GM19240 (cell line): ENCODE data around the gene P4HTM.
"Not testable (repeated sequence)": the region's sequence is repeated elsewhere in the genome, so short reads cannot be mapped to it uniquely, and the experiment has no call there.

Experiments used
- DNase-seq: peaks from one replicate; pipeline ENCODE4 v3.0.0; 2011; ENCODE audit warnings: low spot score; ENCODE audit not compliant: insufficient read length

P4HTM gene

DNA sequence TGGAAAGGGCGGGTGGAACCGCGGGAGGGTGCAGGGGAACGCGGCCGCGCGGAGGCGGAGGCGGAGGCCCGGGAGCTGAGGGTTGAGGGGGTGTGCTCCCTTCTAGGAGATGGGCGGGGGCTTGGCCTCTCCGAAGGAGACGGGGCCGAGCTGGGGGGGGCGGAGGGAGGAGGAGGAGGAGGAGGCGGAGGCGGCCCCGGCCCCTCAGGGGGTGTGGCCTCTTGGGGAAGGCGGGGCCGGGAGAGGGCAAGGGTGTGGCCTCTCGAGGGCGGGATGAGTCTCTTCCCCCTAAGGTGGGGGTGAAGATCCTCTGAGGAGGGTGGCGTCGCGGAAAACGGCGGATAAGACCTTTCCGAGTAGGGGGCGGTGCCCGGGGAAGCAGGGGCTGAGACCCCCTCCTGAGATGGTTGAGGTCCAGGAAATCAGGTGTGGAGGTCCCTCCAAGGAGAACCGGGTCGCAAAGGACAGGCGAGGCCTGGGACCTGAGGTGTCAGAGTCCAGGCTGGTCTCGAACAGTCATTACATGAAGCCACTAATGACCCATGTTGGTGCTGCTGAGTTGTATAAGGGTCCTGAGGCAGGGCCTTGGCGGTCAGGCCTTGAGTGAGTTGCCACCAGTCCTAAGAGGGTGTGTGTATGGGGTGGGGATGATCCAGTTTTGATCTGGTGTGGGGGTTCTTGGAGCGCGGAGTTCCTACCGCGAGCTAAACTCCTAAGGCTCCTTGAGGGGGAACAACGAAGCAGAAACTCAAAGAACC is 17.9 kb downstream of the P4HTM start:
- DNase-seq = peak; percentile 64

DNA sequence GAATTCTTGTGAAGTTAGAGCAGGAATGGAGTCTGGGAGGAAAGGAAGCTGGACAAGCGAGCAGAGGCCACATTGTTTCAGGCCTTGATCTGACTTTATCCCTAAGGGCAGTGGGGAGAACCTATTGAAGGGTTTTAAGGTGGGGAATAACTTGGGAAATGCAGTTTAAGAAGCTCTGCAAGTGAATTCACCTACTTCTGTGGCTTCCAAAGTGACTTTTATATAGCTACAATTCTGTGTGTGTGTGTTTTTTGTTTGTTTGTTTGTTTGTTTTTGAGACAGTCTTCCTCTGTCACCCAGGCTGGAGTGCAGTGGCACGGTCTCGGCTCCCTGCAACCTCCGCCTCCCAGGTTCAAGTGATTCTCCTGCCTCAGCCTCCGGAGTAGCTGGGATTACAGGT is 18.6 kb downstream of the P4HTM start:
- not testable (repeated sequence) for DNase-seq

DNA sequence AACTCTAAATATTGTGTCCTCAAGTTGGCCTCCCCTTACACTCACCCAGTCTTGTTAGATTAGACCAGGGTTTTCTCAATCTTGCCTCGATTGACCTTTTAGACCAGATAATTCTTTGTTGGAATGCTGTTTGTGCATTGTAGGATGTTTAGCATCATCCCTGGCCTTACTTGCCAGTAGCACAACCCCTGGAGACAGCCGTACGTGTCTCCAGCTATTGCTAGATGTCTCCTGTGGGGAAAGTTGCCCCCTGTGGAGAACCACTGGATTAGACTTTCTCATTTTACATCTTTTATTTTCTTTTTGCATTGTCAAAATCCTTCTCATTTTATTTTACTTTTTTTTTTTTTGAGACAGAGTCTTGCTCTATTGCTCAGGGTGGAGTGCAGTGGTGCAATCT is 19.4 kb downstream of the P4HTM start:
- no peak for DNase-seq

DNA sequence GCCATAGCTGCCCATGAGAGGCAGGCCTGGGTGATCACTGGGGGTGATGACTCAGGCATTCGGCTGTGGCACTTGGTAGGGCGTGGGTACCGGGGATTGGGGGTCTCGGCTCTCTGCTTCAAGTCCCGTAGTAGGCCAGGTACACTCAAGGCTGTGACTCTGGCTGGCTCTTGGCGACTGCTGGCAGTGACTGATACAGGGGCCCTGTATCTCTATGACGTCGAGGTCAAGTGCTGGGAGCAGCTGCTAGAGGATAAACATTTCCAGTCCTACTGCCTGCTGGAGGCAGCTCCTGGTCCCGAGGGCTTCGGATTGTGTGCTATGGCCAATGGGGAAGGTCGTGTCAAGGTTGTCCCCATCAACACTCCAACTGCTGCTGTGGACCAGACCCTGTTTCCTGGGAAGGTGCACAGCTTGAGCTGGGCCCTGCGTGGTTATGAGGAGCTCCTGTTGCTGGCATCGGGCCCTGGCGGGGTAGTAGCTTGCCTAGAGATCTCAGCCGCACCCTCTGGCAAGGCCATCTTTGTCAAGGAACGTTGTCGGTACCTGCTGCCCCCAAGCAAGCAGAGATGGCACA is 22.5 kb downstream of the P4HTM start:
- no peak for DNase-seq

DNA sequence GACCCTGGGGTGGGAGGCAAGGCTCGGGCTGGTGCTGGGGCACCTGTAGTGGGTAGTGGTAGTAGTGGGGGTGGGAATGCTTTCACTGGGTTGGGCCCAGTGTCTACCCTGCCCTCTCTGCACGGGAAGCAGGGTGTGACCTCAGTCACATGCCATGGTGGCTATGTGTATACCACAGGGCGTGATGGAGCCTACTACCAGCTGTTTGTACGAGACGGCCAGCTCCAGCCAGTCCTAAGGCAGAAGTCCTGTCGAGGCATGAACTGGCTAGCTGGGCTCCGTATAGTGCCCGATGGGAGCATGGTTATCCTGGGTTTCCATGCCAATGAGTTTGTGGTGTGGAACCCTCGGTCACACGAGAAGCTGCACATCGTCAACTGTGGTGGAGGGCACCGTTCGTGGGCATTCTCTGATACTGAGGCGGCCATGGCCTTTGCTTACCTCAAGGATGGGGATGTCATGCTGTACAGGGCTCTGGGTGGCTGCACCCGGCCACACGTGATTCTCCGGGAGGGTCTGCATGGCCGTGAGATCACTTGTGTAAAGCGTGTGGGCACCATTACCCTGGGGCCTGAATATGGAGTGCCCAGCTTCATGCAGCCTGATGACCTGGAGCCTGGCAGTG is 23.2 kb downstream of the P4HTM start:
- no peak for DNase-seq

DNA sequence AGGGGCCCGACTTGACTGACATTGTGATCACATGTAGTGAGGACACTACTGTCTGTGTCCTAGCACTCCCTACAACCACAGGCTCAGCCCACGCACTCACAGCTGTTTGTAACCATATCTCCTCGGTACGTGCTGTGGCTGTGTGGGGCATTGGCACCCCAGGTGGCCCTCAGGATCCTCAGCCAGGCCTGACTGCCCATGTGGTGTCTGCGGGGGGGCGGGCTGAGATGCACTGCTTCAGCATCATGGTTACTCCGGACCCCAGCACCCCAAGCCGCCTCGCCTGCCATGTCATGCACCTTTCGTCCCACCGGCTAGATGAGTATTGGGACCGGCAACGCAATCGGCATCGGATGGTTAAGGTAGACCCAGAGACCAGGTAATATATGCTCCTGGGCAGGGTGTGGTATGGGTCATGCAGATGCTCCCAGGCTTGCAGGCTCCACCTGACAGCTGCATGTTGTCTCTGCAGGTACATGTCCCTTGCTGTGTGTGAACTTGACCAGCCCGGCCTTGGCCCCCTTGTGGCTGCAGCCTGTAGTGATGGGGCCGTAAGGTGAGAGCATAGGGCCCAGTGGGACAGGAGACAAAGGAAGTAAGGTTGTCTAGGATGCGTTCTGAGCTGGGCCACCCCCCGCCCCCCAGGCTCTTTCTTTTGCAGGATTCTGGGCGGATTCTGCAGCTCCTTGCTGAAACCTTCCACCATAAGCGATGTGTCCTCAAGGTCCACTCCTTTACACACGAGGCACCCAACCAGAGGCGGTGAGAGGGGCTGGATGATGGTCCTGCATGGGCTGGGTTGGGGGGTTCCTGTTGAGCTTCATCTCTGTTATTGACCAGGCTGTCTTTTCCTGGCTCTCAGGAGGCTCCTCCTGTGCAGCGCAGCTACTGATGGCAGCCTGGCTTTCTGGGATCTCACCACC is 24.0 kb downstream of the P4HTM start:
- no peak for DNase-seq

DNA sequence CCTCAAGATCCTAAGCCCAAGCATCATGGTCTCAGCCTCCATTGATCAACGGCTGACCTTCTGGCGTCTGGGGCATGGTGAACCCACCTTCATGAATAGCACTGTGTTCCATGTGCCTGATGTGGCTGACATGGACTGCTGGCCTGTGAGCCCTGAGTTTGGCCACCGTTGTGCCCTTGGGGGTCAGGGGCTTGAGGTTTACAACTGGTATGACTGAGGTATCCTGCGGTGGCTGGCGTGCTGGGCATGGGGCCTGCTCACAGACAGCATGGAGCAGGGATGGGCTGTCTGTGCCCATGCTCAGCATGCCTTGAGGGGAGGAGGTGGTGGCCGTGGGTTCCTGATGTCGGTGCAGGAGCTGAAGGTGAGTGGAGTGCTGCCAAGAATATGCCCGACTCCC is 25.0 kb downstream of the P4HTM start:
- no peak for DNase-seq

DNA sequence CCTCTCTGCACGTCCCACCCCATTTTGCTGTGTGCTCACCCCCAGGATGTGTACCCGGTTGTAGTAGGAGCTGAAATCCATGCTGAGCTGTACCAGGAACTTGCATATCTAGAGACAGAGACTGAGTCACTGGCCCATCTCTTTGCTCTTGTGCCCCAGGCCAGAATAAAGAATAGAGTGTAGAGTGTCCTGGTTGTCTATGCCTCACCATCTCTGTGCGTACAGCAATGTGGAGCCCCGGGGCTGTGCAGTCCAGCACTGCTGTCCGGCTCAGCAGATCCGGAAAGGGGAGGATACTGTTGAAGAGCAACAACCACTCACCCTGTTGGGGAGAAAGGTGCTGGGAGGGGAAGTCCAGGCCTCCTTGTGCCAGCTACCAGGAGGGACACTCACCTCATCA is 25.7 kb downstream of the P4HTM start:
- no peak for DNase-seq

DNA sequence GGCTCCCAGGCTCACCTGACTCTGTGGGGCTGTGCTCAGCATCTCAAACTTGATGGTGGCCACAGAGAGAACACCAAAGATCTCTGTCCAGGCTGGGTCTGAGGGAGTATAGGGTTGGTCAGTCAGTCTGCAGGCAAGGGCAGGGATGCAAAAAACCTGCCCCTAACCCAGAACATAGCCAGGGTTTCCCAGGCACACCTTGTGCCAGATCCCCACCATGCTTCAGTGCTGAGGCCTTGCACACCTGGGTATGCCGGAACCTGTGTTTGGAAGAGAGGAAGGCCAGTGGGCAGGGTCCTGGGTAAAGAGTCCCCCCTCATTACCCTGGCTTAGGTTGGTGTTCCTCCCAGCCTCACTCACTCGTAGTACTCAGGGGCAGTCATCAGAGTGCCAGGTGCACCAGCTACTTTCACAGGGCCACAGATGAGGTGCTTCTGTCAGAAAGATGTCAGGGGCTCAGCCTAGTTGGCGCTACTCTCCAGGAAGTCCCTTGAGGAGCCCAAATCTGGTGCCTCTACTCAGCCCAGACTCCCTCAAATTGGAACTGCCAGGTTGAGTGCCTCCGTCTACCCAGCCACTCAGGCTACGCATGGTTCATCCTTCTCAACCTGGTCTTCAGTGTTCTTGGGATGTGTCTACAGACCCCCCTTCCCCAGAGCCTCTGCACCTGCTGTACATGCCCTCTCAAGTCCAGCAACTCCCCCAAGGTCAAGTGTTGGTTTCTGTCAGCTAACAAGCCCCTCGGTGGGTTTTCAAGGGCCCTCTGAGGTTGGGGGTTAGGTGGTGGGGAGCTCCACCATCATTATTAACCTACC is 26.6 kb downstream of the P4HTM start:
- DNase-seq = no peak

DNA sequence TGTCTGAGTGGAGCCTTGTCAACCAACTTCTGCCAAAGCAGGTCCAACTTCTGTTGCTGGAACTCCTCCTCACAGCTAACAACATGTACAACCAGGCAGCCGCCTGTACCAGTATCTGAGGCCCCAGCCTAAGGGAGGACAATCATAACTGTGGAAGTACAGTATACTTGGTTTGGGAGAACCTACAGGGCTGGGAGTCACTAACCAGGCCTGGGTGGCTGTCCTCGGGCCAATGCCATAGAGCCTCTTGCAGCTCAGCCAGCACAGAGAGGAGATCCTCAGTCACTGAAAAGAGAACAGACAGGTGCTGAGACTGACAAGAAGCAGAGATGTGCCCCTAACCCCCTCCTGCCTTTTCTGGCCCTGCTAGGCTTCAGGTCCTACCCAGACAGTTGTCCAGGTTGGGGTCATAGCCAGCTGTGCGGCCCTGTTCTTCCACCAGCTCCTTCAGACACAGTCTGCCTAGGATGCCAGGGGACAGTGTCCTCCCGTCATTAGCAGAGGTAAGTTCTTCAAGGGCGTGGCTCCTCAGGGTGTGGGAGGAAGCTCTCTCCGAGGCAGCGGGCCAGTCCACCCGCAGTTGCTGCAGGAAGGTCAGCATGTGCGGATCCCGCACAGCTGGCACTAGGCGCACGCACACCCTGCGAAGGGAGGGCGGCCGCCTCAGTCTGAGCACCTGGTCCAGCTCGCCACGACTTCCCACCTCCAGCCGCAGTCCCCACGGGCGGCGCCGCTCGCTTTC is 27.4 kb downstream of the P4HTM start:
- DNase-seq = no peak

DNA sequence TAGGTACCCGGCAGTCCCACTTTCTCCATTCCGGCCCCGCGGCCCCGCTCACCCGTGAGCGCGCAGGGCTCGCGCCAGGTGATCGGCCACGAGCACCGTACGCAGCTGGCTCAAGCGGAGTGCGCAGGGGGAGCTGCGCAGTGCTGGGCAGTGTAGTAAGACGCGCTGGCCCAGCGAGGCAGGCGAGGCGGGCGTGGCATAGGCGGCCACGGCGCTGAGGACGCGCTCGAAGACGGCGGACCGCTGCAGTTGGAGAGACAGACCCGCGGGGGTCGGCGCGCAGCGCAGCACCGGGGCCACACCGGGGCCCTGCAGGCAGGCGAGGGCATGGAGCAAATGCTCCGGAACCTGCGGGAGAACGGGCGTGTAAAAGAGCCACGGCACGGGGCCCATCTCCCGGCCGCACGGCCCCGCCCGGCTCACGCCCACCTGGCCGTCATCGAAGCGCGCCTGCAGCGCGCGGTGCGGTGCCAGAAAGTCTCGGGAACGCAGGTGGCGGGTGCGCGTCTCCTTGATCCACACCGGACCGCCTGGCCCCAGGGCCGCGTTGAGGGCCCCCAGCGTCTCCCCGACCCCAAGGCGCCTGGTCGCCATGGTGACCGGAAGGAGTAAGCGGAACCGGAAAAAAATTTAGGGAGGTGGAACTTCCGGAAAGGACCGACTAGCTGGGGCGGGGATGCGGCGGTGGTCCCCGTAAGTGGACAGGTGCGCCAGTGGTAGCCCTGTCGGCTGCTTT is 28.1 kb downstream of the P4HTM start, which contains the start of gene DALRD3:
Gene DALRD3 (minus strand): TSS at position 610 of the 736 bp plus-strand sequence. CDS start 16 bp downstream, at position 594.
- no peak for DNase-seq

DNA sequence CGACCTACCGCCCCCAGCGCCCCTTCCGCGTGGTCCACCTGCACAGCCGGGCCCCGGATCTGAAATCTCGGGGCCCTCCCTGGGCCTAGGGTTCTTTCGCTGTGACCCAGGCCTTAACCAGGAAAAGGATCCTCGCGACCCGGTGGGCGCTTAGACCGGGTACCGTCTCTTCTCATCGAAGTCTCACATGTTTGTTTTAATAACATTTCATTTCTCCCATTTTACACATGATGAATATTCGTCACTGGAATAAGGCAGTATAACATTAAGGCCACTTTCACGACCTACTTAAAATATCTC is 28.6 kb downstream of the P4HTM start:
- no peak for DNase-seq

DNA sequence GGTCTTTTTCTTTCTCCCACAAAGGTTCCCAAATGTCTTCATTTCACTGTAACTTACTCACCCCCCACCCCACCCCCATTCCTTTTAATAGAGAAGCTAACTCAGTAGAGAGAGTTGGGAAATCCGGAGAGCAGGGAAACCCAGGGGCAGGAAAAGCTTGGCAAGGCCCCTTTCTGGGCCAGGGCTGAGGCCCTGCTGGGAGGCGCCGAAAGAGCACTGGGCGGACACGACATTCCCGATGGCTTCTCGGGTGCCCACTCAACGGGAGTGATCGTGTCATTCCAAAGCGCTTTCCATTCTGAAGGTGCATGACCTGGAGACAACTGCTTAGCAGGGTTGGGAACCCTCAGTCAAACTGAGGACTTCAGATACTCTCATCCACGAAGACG is 29.9 kb downstream of the P4HTM start:
- no peak for DNase-seq

DNA sequence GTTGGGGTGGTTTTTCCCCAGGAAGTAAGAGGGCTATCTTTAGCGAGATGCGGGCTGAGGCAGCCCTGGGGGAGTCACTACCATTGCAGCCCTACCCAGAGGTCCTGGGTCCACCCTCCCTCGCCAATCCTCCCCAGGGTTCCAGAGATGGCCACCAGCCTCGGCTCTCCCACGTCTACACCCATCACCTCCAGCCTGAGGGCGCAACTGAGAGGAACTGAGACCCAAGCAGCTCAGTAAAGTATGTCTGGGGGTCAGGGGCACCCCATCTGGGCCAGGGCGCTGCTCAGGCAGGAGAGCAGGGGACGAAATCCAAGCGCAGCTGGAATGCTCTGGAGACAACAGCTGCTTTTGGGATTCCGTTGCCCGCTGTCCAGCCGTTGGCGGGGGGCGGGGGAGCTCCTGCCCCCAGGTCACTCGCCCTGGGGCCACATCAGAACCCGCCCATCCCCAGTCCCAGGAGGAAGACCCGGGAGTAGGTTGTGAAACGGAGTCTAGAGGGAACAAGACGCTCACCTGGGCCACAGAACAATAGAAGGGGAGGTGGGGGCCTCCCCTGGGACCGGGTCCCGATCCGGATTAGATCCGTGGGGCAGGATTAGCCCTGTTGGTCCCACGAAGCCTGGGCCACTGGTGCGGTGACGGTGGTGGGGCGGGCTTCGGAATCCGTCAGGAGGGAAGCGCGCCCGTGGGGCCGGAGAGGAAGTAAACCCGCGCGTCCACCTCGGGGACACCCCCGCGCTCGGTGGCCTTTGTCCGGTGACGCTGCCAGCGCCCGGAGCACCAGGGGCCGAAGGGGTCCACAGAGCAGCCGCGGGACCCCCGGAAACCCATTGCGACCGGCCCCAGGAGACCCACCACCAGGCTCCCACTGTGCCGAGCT is 30.5 kb downstream of the P4HTM start:
- DNase-seq = no peak

DNA sequence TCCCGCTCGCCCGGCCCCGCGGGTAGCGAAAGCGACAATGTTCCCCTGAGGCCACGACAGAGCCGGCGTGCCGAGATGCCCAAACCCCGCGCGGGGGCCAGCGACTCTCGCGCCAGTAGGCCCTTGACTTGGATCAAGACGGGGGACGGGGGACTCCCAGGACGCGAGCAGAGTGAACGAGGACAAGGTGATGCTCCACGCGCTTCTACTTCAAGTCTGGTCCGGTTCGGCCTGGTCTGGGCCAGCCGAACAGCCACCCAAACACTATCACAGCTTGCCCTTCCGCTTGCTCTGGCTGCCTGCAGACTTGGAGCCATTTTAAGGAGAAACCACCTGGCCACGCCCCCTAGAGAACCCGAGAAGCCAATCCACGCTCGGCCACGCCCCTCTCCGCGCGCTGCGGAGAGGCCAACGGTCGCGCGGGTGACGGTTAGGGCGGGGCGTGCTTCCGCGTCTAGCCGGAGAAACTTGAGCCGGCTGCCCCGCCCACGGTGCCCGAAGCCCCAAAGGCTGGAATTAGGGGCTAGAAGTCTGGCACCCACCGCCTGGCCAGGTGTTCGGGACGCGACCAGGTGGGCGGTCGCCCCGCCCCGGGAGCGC is 31.3 kb downstream of the P4HTM start:
- DNase-seq = peak; percentile 83

DNA sequence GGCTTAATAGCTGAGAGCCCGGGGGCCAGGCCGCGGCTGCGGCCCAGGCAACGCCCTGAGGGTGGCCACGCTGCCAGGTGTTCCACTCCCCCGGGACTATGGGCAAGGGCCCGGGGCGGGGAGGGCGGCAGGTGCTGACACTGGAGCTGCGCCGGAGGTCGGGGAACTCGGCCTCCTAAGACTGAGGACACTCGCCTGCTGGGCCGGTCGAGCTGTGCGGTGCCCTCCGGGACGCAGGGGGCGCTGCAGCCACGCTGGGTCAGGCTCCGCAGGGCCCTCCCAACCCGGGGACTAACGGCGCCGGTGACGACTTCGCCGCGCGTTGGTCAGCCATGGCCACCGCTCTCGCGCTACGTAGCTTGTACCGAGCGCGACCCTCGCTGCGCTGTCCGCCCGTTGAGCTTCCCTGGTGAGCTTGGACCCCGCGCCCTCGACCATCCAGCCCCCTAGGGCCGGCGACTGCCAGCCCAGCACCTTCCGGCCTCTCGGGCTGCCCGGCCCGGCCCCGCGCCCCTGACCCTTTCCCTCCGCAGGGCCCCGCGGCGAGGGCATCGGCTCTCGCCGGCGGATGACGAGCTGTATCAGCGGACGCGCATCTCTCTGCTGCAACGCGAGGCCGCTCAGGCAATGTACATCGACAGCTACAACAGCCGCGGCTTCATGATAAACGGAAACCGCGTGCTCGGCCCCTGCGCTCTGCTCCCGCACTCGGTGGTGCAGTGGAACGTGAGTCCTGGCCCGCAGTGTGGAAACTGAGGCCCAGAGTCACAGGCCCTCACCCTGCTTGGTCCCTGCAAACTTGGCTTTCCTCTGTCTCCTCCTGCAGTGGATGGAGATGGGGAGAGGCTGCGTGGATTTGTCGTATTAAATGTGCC is 32.0 kb downstream of the P4HTM start, which contains the start of gene NDUFAF3:
Gene NDUFAF3 (plus strand): TSS at position 309 of the 875 bp plus-strand sequence. CDS start 24 bp downstream, at position 333.
- peak; percentile 41 for DNase-seq

DNA sequence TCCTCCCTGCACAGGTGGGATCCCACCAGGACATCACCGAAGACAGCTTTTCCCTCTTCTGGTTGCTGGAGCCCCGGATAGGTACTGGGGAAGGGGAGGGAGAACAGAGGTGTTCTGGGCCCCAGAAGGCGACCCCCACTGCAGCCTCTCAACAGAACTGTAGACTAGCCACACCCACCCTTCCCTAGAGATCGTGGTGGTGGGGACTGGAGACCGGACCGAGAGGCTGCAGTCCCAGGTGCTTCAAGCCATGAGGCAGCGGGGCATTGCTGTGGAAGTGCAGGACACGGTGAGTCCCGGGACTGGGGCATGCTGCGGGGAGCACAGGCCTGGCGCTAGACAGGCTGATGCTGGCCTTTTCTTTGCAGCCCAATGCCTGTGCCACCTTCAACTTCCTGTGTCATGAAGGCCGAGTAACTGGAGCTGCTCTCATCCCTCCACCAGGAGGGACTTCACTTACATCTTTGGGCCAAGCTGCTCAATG is 32.7 kb downstream of the P4HTM start:
- no peak for DNase-seq
